Fibroblast of lung (primary cell): Measurements from ENCODE around the gene CACNA1A.

ENCODE experiments used
- EZH2 ChIP-seq: IDR thresholded peaks from 2 replicates; pipeline ENCODE4 v1.5.1; 2012; ENCODE audit warnings: low read length, control low read depth, mild to moderate bottlenecking; ENCODE audit errors: missing control alignments
- TF ChIP-seq, protein P1 (sequence below), 2 donors: IDR thresholded peaks in 1 of 2; conservative IDR thresholded peaks in 1 of 2; 1 replicate in 1 of 2; 2 replicates in 1 of 2; pipeline ENCODE4 v1.5.1; 2011 to 2012; ENCODE audit warnings: low read length in 2 of 2, control low read depth in 1 of 2, inconsistent platforms in 1 of 2, low read depth in 1 of 2, mild to moderate bottlenecking in 1 of 2

DNA sequence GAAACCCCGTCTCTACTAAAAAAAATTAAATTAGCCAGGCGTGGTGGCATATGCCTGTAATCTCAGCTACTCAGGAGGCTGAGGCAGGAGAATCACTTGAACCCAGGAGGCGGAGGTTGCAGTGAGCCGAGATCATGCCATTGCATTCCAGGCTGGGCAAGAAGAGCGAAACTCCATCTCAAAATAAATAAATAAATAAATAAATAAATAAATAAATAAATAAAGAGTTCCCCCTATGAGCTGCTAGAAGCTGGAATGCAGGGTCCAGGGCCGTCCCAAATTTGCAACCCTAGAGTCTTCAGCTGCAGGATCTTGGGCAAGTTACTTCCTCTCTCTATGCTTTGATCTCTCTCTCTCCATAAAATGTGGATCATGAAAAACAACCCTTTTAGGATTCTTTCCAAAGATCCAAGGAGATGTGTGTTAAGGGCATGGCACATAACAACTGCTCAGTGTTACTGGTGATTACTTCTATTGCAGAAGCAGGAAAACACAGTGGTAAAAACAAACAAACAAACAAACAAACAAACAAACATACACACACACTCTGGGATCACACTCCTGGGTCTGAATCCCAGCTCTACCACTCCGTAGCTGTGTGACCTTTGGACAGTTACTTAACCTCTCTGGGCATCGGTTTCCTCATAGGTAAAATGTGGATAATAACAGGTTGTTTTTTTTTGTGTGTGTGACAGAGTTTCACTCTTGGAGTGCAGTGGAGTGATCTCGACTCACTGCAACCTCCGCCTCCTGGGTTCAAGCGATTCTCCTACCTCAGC lies 78.8 kb downstream of the CACNA1A start:
- TF ChIP-seq EZH2 = no peak
- TF ChIP-seq, protein P1, sequence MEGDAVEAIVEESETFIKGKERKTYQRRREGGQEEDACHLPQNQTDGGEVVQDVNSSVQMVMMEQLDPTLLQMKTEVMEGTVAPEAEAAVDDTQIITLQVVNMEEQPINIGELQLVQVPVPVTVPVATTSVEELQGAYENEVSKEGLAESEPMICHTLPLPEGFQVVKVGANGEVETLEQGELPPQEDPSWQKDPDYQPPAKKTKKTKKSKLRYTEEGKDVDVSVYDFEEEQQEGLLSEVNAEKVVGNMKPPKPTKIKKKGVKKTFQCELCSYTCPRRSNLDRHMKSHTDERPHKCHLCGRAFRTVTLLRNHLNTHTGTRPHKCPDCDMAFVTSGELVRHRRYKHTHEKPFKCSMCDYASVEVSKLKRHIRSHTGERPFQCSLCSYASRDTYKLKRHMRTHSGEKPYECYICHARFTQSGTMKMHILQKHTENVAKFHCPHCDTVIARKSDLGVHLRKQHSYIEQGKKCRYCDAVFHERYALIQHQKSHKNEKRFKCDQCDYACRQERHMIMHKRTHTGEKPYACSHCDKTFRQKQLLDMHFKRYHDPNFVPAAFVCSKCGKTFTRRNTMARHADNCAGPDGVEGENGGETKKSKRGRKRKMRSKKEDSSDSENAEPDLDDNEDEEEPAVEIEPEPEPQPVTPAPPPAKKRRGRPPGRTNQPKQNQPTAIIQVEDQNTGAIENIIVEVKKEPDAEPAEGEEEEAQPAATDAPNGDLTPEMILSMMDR (conservative IDR thresholded peaks at IDR 0.05 in 1 of 2, IDR thresholded peaks at IDR 0.05 in 1 of 2; ENCODE audit: low read depth in 1 of 2, low read length in 2 of 2) = no peak
